GM23248 (cell line): ENCODE data around the gene DESI1.

Source experiments
- EZH2 ChIP-seq: fragments of 200-600 bp; sonication (generic); IDR thresholded peaks from 2 replicates; pipeline ENCODE4 v1.6.1; 2018; ENCODE audit warnings: antibody characterized with exemption, mild to moderate bottlenecking; ENCODE audit not compliant: insufficient read depth, poor library complexity, severe bottlenecking
- EZH2phosphoT487 ChIP-seq: fragments of 200-600 bp; sonication (generic); IDR thresholded peaks from 2 replicates; pipeline ENCODE4 v1.6.1; 2018; ENCODE audit warnings: antibody characterized with exemption, moderate library complexity, mild to moderate bottlenecking, low read depth; ENCODE audit not compliant: insufficient read depth

- TF ChIP-seq EZH2phosphoT487 (no peak), EZH2 (no peak)
Observed at GRCh38 chr22:41555325-41555982, 65.4 kb downstream of the DESI1 start.
